AG10803 (cell line): Measurements from ENCODE around the gene CASQ1.
A peak's percentile ranks its signal among the peaks of the same experiment; 100 is the strongest.

Source experiments
- DNase-seq: peaks from one replicate; pipeline ENCODE4 v3.0.0; 2010; ENCODE audit warnings: low read depth
- H3K4me3 ChIP-seq: 2 replicates; pipeline ENCODE4 v1.5.1; 2011; ENCODE audit warnings: mild to moderate bottlenecking, low read length, control low read depth
- CTCF ChIP-seq: conservative IDR thresholded peaks from 2 replicates; pipeline ENCODE4 v1.5.1; 2011; ENCODE audit warnings: mild to moderate bottlenecking, low read length, control low read depth, inconsistent platforms

Gene CASQ1

GRCh38 chr1:160159846-160160245 is 30.5 kb upstream of the CASQ1 start:
- TF ChIP-seq CTCF, result no peak
- no peak overlapping the region for H3K4me3 ChIP-seq
- DNase-seq, result no peak

- peak; percentile 53 for TF ChIP-seq CTCF
- DNase-seq, result peak; percentile 31
- H3K4me3 ChIP-seq, result no peak overlapping the region
Measured at GRCh38 chr1:160161965-160162705, 28.2 kb upstream of the CASQ1 start.

GRCh38 chr1:160162931-160163330 is 27.4 kb upstream of the CASQ1 start:
- H3K4me3 ChIP-seq, result no peak overlapping the region
- TF ChIP-seq CTCF, result no peak
- no peak for DNase-seq

GRCh38 chr1:160163615-160164014 is 26.8 kb upstream of the CASQ1 start:
- peak; percentile 31 for DNase-seq
- peak; percentile 38 for TF ChIP-seq CTCF
- no peak overlapping the region for H3K4me3 ChIP-seq

- no peak overlapping the region for H3K4me3 ChIP-seq
- DNase-seq, result no peak
- no peak for TF ChIP-seq CTCF
Measured at GRCh38 chr1:160164121-160164520, 26.3 kb upstream of the CASQ1 start.

- DNase-seq, result no peak
- H3K4me3 ChIP-seq, result no peak overlapping the region
- TF ChIP-seq CTCF, result no peak
Measured at GRCh38 chr1:160166166-160166868, 24.1 kb upstream of the CASQ1 start.

GRCh38 chr1:160167056-160167455 is 23.3 kb upstream of the CASQ1 start:
- TF ChIP-seq CTCF, result no peak
- H3K4me3 ChIP-seq, result no peak overlapping the region
- no peak for DNase-seq
